ENCODE results near the gene ASB6. TPM values are rescaled to one million over a fixed set of nuclear protein-coding genes. Genes with fewer than 3 reads are reported as not detected.

Gene ASB6
- total and polyA plus RNA-seq, 2 of the 13 experiments (the other 11 are each of a cell fraction or from before 2014, with no cell fraction given): 8.2 to 8.4 TPM

DNA sequence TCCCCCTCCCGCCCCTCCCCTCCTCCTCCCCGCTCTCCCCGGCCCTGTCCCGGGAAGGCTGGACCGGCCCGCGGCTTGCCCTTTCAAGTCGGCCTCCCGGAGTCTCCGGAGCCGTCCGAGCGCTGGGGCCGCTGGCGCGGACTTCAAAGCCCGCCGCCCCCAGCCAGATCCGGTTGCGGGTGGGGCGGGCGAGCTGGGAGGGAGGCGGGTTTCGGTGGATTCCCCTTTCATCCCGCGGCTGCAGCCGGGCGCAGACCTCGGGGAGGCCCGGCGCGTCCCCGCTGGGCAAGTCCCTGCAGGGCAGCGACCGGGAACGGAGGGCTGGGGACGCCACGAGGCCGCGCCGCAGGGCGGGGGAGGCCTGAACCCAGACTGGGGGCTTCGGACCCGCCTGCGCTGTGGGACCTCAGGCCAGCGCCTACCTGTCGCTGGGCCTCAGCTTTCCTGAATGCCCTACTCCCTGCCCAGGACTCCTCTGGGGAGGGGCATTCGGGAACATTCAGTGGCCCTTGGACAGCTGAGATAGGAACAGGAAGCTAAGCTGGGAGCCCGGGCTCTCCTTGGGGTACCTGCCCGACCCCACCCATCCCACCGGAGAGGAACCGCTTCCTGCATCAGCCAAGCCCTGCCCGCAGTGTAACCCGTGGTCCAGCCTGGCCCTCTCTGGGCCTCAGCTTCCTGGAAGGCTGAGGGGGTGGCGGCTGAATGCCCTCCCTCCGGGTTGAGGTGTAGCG is 44.4 kb downstream of the ASB6 start (continued):
- TF ChIP-seq ZBTB20 (CRISPR knock-in tag; IDR thresholded peaks at IDR 0.05; ENCODE audit: borderline replicate concordance, low read depth) (no peak), ZNF225 (CRISPR knock-in tag; IDR thresholded peaks at IDR 0.05) (no peak), GFI1 (CRISPR knock-in tag; IDR thresholded peaks at IDR 0.05; ENCODE audit: borderline replicate concordance) (0 out of 2 replicates have a peak, but pooled peaks have one; percentile 74), ZFP36 (IDR thresholded peaks at IDR 0.05; ENCODE audit: borderline replicate concordance, low read depth, low read length, partially characterized antibody) (no peak), SMAD9 (CRISPR knock-in tag; IDR thresholded peaks at IDR 0.05) (peak; percentile 66; the same call in 1 of the 2 replicates), ZNF598 (CRISPR knock-in tag; IDR thresholded peaks at IDR 0.05; ENCODE audit: borderline replicate concordance) (no peak), ZBTB38 (CRISPR knock-in tag; IDR thresholded peaks at IDR 0.05) (peak; percentile 69), ZNF124 (CRISPR knock-in tag; IDR thresholded peaks at IDR 0.05) (peak; percentile 89; the same call in 1 of the 2 replicates), SRY (CRISPR knock-in tag; IDR thresholded peaks at IDR 0.05) (no peak; the same call in 1 of the 2 replicates), ZMYM3 (CRISPR knock-in tag; IDR thresholded peaks at IDR 0.05) (peak; percentile 60; the same call in 1 of the 2 replicates), HHEX (CRISPR knock-in tag; IDR thresholded peaks at IDR 0.05) (no peak), ZNF121 (CRISPR knock-in tag; IDR thresholded peaks at IDR 0.05) (peak; percentile 38; the same call in 1 of the 2 replicates), GZF1 (CRISPR knock-in tag; IDR thresholded peaks at IDR 0.05) (peak; percentile 40; the same call in 1 of the 2 replicates), ZNF672 (CRISPR knock-in tag; IDR thresholded peaks at IDR 0.05) (no peak), ZNF34 (CRISPR knock-in tag; IDR thresholded peaks at IDR 0.05; ENCODE audit: borderline replicate concordance) (peak; percentile 73), ZNF747 (CRISPR knock-in tag; IDR thresholded peaks at IDR 0.05; ENCODE audit: borderline replicate concordance) (peak; percentile 87; the same call in 1 of the 2 replicates), NBN (conservative IDR thresholded peaks at IDR 0.05) (no peak), BHLHE40 (IDR thresholded peaks at IDR 0.05; ENCODE audit: low read length) (peak; percentile 47; the same call in 1 of the 2 replicates), ZNF737 (CRISPR knock-in tag; IDR thresholded peaks at IDR 0.05; ENCODE audit: borderline replicate concordance) (no peak), PLRG1 (conservative IDR thresholded peaks at IDR 0.05) (no peak), ZFP36L1 (CRISPR knock-in tag; IDR thresholded peaks at IDR 0.05) (no peak), ZNF790 (CRISPR knock-in tag; IDR thresholded peaks at IDR 0.05; ENCODE audit: borderline replicate concordance) (no peak; the same call in 1 of the 2 replicates), TEAD2 (CRISPR knock-in tag; IDR thresholded peaks at IDR 0.05) (no peak), SALL2 (CRISPR knock-in tag; IDR thresholded peaks at IDR 0.05) (peak; percentile 70; the same call in 1 of the 2 replicates)
- TF ChIP-seq, protein P1, sequence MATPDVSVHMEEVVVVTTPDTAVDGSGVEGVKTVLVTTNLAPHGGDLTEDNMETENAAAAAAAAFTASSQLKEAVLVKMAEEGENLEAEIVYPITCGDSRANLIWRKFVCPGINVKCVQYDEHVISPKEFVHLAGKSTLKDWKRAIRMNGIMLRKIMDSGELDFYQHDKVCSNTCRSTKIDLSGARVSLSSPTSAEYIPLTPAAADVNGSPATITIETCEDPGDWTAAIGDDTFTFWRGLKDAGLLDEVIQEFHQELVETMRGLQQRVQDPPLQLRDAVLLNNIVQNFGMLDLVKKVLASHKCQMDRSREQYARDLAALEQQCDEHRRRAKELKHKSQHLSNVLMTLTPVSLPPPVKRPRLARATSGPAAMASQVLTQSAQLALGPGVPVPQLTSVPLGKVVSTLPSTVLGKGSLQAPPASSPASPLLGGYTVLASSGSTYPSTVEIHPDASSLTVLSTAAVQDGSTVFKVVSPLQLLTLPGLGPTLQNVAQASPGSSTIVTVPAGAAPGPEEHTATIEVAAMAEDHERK (CRISPR knock-in tag; IDR thresholded peaks at IDR 0.05; ENCODE audit: low read depth): no peak
- TF ChIP-seq, protein P2, sequence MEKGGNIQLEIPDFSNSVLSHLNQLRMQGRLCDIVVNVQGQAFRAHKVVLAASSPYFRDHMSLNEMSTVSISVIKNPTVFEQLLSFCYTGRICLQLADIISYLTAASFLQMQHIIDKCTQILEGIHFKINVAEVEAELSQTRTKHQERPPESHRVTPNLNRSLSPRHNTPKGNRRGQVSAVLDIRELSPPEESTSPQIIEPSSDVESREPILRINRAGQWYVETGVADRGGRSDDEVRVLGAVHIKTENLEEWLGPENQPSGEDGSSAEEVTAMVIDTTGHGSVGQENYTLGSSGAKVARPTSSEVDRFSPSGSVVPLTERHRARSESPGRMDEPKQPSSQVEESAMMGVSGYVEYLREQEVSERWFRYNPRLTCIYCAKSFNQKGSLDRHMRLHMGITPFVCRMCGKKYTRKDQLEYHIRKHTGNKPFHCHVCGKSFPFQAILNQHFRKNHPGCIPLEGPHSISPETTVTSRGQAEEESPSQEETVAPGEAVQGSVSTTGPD (CRISPR knock-in tag; IDR thresholded peaks at IDR 0.05): peak; percentile 32
- TF ChIP-seq, protein P3, sequence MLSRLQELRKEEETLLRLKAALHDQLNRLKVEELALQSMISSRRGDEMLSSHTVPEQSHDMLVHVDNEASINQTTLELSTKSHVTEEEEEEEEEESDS (CRISPR knock-in tag; IDR thresholded peaks at IDR 0.05; ENCODE audit: borderline replicate concordance): no peak
- TF ChIP-seq, protein P4, sequence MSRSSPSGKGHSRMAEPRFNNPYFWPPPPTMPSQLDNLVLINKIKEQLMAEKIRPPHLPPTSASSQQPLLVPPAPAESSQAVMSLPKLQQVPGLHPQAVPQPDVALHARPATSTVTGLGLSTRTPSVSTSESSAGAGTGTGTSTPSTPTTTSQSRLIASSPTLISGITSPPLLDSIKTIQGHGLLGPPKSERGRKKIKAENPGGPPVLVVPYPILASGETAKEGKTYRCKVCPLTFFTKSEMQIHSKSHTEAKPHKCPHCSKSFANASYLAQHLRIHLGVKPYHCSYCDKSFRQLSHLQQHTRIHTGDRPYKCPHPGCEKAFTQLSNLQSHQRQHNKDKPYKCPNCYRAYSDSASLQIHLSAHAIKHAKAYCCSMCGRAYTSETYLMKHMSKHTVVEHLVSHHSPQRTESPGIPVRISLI (CRISPR knock-in tag; IDR thresholded peaks at IDR 0.05; ENCODE audit: borderline replicate concordance): 0 out of 2 replicates have a peak, but pooled peaks have one; percentile 23
